Adipose tissue (tissue), 3 donors: ENCODE measurements around the gene AKT1S1. TPM values are rescaled to one million over a fixed set of nuclear protein-coding genes. Genes with fewer than 3 reads are reported as not detected.

Experiments used
- H3K27ac ChIP-seq: one replicate; pipeline ENCODE4 v1.5.1; 2013; ENCODE audit warnings: low read depth, low read length
- WGBS, 3 donors: extraction: QIAGEN DNeasy Blood & Tissue Kit; methylation state at CpG; one replicate each; pipeline ENCODE4 v1.1.7; 2013; 5-methylcytosine and 5-hydroxymethylcytosine counted together
- polyA plus RNA-seq, 3 donors: library from polyadenylated mRNA; stranded (reverse); fragments of 200-250 nt; gene quantifications; one replicate each; pipeline ENCODE4 v1.2.3, GENCODE V29; 2013
- donor health status: healthy with polysubstance abuse.
- donor health status: Bipolar disorder and iron deficiency.
- donor health status: healthy.

The AKT1S1 gene
- polyA plus RNA-seq, 3 donors: 21.6 to 43.5 (median 41.7) TPM

- 49 to 91% (median 75%) methylated on average over 51 to 54 of the region's 54 CpGs for WGBS, 3 donors
- H3K27ac ChIP-seq: no peak overlapping the region
Observed at GRCh38 chr19:49887665-49888509, 10.7 kb upstream of the AKT1S1 start.

GRCh38 chr19:49887037-49887664 is 10.0 kb upstream of the AKT1S1 start:
- WGBS, 3 donors: 65 to 73% (median 66%) methylated on average over 22 to 23 of the region's 23 CpGs

GRCh38 chr19:49884760-49885159 is 7.6 kb upstream of the AKT1S1 start:
- 91 to 98% (median 92%) methylated on average over 3 of the region's 3 CpGs for WGBS, 3 donors
- no peak overlapping the region for H3K27ac ChIP-seq

More at GRCh38 chr19:49887037-49887664, 10.0 kb upstream of the AKT1S1 start:
- no peak overlapping the region for H3K27ac ChIP-seq

GRCh38 chr19:49884109-49884508 is 7.0 kb upstream of the AKT1S1 start:
- 92 to 93% (median 92%) methylated on average over 18 of the region's 18 CpGs for WGBS, 3 donors
- H3K27ac ChIP-seq: no peak overlapping the region

- WGBS, 3 donors: 96 to 99% (median 99%) methylated on average over 5 of the region's 5 CpGs
Observed at GRCh38 chr19:49883094-49883493, 5.9 kb upstream of the AKT1S1 start.

GRCh38 chr19:49882643-49883042 is 5.5 kb upstream of the AKT1S1 start:
- WGBS, 3 donors: 96 to 98% (median 97%) methylated on average over 13 to 14 of the region's 14 CpGs
- no peak overlapping the region for H3K27ac ChIP-seq

More at GRCh38 chr19:49883094-49883493, 5.9 kb upstream of the AKT1S1 start:
- H3K27ac ChIP-seq: no peak overlapping the region

GRCh38 chr19:49881672-49882394 is 4.7 kb upstream of the AKT1S1 start:
- WGBS, 3 donors: 89 to 94% (median 91%) methylated on average over 30 to 31 of the region's 31 CpGs
- H3K27ac ChIP-seq: no peak overlapping the region

- H3K27ac ChIP-seq: no peak overlapping the region
- WGBS, 3 donors: 96 to 100% (median 97%) methylated on average over 17 of the region's 17 CpGs
Observed at GRCh38 chr19:49881186-49881585, 4.0 kb upstream of the AKT1S1 start.

GRCh38 chr19:49880162-49880869 is 3.2 kb upstream of the AKT1S1 start:
- 88 to 93% (median 91%) methylated on average over 10 of the region's 10 CpGs for WGBS, 3 donors
- no peak overlapping the region for H3K27ac ChIP-seq

GRCh38 chr19:49879243-49879963 is 2.2 kb upstream of the AKT1S1 start:
- H3K27ac ChIP-seq: no peak overlapping the region
- 93 to 96% (median 93%) methylated on average over 12 of the region's 12 CpGs for WGBS, 3 donors

GRCh38 chr19:49878744-49879070 is 1.6 kb upstream of the AKT1S1 start:
- H3K27ac ChIP-seq: no peak overlapping the region
- WGBS, 3 donors: 83 to 89% (median 84%) methylated on average over 9 of the region's 9 CpGs

GRCh38 chr19:49877879-49878743 is 956 bp upstream of the AKT1S1 start:
- 9 to 10% (median 9%) methylated on average over 41 of the region's 41 CpGs for WGBS, 3 donors
- no peak overlapping the region for H3K27ac ChIP-seq

- WGBS, 3 donors: 0 to 1% (median 0%) methylated on average over 46 of the region's 46 CpGs
- peak overlapping the region; percentile 82 for H3K27ac ChIP-seq
Observed at GRCh38 chr19:49876422-49877019, 634 bp downstream of the AKT1S1 start.

GRCh38 chr19:49875857-49876421 is 1.2 kb downstream of the AKT1S1 start:
- WGBS, 3 donors: 0 to 1% (median 1%) methylated on average over 25 to 28 of the region's 28 CpGs
- H3K27ac ChIP-seq: peak overlapping the region; percentile 82

GRCh38 chr19:49875177-49875576 is 2.0 kb downstream of the AKT1S1 start:
- WGBS, 3 donors: 83 to 89% (median 89%) methylated on average over 4 of the region's 4 CpGs
- no peak overlapping the region for H3K27ac ChIP-seq

GRCh38 chr19:49874503-49875157 is 2.5 kb downstream of the AKT1S1 start:
- no peak overlapping the region for H3K27ac ChIP-seq
- 90 to 94% (median 92%) methylated on average over 11 of the region's 11 CpGs for WGBS, 3 donors
